AG10803 (cell line): Measurements from ENCODE around the gene ADAM10.

Experiments
- DNase-seq: peaks from one replicate; pipeline ENCODE4 v3.0.0; 2010; ENCODE audit warnings: low read depth
- H3K4me3 ChIP-seq: 2 replicates; pipeline ENCODE4 v1.5.1; 2011; ENCODE audit warnings: mild to moderate bottlenecking, low read length, control low read depth
- TF ChIP-seq, protein P1 (sequence below): conservative IDR thresholded peaks from 2 replicates; pipeline ENCODE4 v1.5.1; 2011; ENCODE audit warnings: mild to moderate bottlenecking, low read length, control low read depth, inconsistent platforms

Gene ADAM10

DNA sequence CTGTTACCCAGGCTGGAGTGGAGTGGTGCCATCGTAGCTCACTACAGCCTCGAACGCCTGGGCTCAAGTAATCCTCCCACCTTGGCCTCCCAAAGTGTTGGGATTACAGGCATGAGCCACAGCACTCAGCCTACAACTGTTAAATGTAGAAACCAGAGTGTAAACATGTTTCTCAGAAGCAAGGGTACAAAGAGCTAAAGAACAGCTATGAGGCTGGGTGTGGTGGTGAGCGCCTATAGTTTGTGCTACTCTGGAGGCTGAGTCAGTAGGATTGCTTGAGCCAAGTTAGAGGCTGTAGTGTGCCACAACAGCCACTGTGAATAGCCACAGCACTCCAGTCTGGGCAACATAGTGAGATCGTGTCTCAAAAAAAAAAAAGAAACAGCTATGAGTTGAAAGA is 16.8 kb upstream of the ADAM10 start:
- TF ChIP-seq, protein P1, sequence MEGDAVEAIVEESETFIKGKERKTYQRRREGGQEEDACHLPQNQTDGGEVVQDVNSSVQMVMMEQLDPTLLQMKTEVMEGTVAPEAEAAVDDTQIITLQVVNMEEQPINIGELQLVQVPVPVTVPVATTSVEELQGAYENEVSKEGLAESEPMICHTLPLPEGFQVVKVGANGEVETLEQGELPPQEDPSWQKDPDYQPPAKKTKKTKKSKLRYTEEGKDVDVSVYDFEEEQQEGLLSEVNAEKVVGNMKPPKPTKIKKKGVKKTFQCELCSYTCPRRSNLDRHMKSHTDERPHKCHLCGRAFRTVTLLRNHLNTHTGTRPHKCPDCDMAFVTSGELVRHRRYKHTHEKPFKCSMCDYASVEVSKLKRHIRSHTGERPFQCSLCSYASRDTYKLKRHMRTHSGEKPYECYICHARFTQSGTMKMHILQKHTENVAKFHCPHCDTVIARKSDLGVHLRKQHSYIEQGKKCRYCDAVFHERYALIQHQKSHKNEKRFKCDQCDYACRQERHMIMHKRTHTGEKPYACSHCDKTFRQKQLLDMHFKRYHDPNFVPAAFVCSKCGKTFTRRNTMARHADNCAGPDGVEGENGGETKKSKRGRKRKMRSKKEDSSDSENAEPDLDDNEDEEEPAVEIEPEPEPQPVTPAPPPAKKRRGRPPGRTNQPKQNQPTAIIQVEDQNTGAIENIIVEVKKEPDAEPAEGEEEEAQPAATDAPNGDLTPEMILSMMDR: no peak
- no peak for DNase-seq

DNA sequence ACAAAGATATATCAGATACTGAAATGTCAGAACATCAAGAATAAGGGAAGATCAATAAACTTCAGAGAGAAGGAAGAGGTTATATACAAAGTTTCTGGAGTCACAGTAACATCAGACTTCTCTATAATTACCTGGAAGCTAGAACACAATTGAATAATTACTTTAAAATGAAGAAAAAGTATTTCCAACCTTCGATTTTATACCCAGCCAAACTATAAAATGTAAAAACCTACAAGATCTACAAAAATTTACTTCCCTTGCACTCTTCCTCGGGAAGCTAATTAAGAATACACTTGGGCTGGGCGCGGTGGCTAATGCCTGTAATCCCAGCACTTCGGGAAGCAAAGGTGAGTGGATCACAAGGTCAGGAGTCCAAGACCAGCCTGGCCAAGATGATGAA is 15.0 kb upstream of the ADAM10 start:
- H3K4me3 ChIP-seq: no peak overlapping the region
- DNase-seq: no peak
- TF ChIP-seq, protein P1: no peak

More for the DNA sequence above, 16.8 kb upstream of the ADAM10 start:
- H3K4me3 ChIP-seq: no peak overlapping the region

DNA sequence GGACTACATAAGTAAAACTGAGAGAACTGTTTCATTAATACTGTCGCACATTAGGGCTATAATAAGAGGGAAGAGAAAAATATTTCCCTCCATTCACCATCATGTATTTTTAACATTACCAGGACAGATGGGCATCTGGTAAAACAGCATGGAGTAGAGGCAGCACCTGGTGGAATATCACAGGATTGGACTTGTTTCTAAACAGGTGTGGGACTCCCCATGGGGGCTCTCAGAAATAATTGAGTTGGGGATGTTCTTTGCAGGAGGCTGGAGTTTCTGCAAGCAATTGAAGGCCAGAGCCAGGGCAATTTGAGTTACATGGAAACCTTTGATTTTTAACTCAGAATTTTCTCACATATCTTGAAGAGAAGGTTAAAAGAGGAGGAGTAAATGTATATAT is 13.2 kb upstream of the ADAM10 start:
- no peak overlapping the region for H3K4me3 ChIP-seq
- DNase-seq: no peak
- TF ChIP-seq, protein P1: no peak

DNA sequence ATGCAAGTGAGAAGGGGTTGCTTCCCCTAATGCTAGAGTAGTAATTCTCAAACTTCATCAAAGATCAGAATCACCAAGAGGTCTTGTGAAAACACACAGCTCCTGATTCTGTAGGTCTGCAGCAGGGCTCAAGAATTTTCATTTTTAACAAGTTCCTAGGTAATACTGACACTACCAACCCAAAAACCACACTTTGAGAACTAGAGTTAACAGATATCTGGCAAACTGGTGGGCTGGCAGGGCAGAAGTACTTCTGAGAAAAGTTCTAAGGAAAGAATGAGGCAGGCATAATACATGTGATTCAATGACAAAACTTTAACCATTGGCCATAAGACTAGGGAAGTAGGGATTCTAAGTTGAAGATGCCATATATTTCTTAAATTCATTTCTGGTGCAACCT is 12.8 kb upstream of the ADAM10 start:
- no peak for DNase-seq
- TF ChIP-seq, protein P1: no peak
- H3K4me3 ChIP-seq: no peak overlapping the region

DNA sequence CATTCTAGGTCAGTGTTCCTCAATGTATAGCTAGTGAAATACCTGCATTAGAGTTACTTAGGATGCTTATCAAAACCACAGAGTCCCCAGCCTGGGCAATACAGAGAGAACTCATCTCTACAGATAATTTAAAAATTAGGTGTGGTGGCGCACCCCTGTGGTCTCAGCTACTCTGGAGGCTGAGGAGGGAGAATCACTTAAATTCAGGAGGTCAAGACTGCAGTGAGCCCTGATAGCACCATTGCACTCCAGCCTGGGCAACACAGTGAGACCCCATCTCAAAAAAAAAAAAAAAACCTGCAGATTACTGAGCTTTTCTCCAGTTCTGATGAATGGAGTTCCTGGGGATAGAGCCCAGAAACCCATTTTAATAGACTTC is 11.5 kb upstream of the ADAM10 start:
- TF ChIP-seq, protein P1: no peak
- DNase-seq: no peak
- H3K4me3 ChIP-seq: no peak overlapping the region

DNA sequence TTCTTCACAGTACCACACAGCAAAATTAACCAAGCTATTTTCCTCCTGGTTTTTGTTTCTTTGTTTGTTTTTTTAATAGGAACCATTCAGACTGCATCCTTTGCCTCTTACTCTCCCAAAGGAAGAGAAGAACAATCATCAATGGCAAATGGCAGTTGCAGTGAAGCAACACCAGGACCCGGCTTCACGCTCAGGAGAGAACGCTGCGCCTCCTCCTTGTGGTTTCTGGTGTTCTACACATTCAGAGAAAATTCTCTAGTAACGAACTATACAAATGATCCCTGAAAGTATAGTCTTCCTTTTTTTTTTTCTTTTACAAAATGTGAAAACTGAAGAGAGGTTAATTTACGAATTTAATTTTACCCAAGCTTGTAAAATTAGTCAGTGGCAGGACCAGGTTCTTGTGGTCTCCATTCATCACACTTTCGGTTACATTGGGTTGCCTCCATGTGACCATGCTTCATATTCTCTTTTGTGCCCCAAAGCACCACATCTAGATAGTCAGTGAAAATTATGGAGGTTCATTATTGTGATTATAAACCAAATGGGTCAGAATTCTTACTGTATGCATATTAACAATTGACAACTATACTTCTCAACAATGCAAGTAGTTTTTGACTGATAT is 11.0 kb upstream of the ADAM10 start:
- no peak for DNase-seq
- no peak overlapping the region for H3K4me3 ChIP-seq
- TF ChIP-seq, protein P1: no peak

DNA sequence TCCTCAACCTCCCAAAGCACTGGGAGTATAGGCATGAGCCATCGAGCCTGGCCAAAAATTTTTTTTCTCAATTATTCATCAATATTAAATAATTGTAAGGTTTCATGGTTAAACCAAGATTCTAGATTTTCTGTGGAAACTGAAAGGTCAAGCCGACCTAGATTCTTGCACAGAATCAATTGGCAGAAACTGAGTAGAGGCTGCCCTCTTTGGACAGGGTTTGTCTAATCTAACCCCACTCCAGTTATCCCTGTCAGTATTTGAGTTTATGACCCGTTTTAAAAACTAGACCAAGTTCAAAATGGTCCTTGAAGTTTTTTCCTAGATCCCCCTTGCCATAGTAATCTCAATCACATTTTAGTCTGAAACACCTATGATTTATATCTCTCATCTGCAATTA is 8.6 kb upstream of the ADAM10 start:
- TF ChIP-seq, protein P1: peak; percentile 56
- H3K4me3 ChIP-seq: no peak overlapping the region
- DNase-seq: peak; percentile 49
